Pulmonary artery endothelial cell (primary cell): ENCODE measurements around the gene CNGA2. TPM values are rescaled to one million over a fixed set of nuclear protein-coding genes. Genes with fewer than 3 reads are reported as not detected.

ENCODE experiments used
- DNase-seq: peaks from one replicate; pipeline ENCODE4 v3.0.0-alpha.2; 2011; ENCODE audit warnings: low read depth, low spot score
- total RNA-seq: library from RNA; depleted of rRNA; stranded (reverse); fragments of >200 nt; gene quantifications from 2 replicates; pipeline ENCODE4 v1.2.3, GENCODE V29; 2014

CNGA2 gene
- total RNA-seq, 1 donor from 2014 or later: not detected

DNA sequence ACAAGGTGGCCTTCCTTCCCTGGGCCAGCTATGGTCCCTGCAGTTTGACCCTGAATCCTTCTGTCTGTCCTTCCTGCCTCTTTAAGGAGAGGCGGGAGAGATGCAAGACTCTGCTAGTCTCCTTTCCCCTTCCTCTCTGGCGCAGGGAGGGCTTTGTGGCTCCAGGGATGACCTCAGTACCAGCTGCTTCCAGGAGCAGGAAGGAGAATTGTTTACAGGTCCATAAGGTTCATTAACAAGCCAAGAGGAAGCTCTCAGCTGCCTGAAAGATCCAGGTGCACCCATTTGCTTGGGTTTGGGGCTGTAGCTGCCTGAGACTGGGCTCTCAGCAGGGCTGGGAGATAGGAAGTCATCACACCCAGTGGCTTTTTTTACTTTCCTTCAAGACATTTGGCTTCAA is 22.8 kb upstream of the CNGA2 start:
- DNase-seq: no peak

DNA sequence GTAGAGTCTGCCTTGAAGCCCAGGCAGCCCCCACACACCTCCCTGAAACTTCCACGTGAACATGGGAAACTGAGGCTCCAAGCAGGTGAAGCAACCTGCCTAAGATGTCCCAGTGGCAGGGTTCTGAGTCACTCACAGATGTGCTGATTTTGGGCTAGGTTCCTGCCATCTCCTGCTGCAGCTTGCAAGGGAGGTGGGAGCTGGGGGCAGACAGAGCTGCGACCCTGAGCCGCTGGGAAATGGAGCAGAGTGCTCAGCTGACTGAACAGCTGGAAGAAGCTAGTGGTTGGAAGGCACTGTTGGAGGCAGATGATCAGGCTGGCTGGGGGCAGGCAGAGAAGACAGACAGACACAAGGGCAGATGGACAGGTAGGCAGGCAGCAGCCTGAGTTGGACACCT is 22.3 kb upstream of the CNGA2 start:
- DNase-seq: no peak

DNA sequence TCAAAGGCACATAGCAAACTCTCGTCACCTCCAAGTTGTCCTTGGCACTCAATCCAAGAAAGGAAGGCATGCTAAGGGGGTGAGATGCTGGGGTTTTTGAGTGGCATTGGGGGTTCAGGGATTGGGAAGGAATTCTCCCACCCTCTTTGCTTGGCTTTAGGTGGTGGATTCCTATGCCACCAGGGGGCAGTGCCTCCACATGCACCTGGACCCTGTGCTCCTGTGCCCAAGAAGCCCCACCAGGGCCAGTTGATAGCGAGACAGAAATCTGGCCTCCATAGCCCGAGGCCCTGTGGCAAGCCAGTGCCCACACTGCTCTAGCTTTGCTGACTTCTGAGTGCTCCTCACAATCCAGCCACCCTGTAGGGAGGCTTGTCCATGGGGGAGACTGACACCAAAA is 20.7 kb upstream of the CNGA2 start:
- DNase-seq: no peak

DNA sequence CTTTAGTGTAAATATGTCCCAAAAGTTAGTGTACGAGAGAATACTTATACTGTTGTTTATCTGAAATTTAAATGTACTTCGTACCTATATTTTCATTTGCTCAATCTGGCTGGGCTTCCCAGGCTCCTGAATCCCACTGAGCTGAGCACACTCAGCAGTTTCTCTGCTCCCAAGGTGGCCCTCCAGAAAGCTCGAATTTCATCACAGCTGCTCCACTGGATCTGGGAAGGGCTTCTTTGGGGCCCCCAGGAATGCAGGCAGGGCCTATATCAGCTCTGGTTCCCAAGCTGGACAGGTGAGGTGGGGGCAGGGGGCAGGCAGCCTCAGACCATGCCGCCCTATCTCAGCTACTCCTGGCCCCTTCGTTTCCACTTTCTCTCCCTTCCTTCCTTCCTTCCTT is 20.2 kb upstream of the CNGA2 start:
- DNase-seq: no peak

DNA sequence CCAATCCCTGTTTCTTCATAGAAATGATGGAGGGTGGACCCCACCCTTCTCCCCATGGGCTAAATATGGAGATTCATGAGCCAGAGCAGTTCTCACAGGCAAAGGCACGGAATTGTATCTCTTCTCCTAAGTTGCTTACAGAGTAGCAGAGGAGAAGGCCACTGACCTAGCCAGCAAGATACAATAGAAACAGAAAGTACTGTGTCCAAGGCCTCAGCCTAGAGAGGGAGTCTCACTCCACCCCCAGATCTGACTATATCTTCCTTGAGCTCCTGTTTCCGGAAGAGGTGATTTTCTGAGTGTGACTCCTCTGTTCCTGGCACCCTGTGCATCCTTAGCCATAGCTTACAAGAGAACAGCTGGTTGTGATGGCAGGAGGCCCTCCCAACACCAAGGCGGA is 18.8 kb upstream of the CNGA2 start, which contains the start of gene FATE1:
Gene FATE1 (plus strand): TSS at position 284 of the 400 bp plus-strand sequence. CDS start 85 bp downstream, at position 369.
- DNase-seq: no peak

DNA sequence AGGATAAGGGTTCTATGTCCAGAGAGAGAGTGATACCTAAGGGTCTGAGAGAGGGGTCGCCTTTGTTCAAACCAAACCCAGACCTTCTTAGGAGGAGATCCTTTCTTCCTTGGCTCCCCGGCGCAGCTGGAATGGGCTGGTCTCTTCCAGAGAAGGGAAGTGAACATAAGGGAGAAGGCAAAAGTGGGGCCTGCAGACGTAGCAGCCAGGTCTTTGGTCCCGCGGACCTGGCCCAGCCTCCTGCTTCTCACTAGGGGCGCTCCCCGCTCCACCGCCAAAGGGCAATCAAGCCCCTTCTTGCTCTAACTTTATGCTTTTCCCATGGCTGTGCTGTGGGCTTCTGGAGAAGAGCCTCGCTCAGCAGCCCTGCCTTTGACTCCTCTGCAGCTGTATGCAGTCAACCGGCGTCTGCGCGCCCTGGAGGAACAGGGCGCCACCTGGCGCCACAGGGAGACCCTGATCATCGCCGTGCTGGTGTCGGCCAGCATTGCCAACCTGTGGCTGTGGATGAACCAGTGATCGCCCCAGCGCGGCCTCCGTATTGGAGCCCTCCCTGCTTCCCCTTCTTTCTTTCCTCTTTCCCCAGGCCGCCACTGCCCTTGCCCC is 12.2 kb upstream of the CNGA2 start:
- no peak for DNase-seq

DNA sequence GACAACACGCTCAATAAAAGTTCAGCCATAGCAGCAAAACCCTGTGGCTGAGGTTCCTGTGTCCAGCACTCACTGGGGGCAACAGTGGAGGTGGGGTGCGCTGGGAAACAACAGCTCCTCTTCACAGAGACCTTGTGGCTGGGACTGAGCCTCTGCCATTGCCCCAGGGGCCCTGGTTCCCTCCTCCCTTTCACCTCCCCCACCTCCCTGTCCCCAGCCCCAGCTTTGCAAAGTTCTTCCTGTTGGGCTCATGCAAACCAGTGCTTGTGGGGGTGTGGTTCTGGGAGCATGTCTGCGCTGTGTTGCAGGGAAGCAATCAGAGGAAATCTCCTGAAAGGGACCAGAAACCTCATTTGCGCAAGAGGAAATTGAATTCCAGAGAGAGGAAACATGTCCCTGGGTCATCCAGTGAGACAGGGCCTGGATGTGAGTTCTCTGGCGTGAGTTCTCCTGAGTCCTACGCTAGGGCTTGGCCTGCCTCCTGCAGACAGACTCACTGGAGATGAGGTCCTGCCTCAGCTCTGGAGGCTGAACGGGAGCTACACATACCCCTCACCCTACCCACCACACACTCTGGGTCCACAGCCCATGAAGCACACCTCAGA is 11.3 kb upstream of the CNGA2 start:
- DNase-seq: no peak

DNA sequence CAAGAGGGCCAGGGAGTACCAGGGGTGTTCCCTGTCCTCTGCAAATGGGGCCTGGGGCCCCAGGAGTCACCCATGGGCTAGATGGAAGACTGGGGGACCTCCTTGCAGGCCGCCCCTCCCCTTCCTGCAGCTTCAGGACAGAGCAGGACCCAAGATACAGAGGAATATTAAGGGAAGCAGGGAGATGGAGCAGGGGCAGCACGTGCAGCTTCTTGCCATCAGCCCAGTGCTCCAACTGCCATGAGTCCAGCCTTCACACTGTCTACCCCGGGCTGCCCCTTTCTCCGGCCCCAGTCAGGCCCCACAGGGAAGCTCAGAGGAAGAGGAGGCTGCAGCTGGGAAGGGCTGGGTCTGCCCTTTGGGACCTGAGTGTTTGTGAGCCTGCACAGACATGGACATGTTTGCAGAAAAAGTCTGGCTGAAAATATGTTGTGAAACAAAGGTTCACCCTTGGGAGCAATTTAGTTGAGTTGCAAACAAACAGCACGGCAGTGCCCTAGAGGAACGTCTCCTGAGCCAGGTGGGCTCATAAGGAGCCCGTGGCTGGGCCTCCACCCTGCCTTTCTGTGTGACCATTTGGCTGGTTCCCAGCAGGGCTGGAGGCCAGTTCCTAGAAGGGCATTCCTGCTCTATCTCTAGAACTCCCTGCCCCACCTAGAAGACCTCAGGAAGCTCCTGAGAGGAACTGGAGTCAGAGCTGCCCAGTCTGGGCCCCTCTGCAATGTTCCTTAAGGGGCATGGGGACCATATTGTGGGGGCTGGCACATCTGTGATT is 9.8 kb upstream of the CNGA2 start:
- DNase-seq: no peak

DNA sequence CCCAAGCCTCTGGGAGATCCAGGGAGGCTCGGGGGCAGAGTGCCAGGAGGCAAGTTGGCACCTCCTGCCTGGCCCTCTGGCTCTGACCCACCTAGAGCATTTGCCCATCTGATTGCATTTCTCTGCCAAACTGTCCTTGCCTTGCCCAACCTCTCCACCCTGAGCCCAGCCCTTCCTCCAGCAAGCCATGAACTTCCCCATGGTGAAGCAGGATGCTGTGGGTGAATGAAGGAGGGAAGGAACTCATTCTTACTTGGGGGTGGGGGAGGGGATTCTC is 9.3 kb upstream of the CNGA2 start:
- DNase-seq: no peak

DNA sequence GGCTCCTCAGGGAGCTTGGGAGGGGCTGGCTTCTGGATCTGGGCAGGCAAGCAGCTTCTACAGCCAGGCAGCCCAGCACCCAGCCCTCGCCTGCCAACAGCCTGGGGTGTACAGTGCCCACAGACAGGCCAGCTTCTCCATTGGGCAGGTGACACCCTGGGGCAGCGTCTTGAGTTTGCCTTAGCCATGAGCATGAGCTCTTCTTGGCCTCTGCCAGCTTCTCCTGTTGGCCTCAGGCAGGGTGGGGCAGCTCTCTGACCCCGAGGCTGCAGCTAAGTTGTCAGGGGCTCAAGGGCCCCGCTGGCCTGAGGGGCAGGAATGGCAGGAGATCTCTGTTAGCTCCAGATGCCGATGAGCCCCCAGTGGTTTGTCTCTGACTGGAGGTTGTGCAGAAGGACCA is 7.8 kb upstream of the CNGA2 start:
- DNase-seq: no peak

DNA sequence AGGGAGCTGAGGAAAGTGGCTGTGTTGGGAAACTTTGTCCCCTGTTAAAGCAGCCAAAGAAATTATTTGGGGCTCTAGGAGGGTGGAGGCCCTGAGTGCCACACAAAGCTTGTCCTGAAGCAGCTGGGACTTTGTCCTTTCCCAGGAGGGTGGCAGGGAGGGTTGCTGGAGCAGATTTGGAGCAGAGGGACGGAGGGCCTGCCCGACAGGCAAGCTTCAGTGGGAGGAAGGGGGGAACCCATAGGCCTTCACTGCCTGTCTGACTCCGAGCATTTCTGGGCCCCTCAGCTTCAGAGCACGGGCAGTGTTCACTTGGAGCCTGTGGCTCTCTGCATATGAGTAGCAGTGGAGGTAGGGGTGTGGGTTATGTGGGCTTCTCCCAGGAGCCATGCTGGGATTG is 7.2 kb upstream of the CNGA2 start:
- DNase-seq: no peak

DNA sequence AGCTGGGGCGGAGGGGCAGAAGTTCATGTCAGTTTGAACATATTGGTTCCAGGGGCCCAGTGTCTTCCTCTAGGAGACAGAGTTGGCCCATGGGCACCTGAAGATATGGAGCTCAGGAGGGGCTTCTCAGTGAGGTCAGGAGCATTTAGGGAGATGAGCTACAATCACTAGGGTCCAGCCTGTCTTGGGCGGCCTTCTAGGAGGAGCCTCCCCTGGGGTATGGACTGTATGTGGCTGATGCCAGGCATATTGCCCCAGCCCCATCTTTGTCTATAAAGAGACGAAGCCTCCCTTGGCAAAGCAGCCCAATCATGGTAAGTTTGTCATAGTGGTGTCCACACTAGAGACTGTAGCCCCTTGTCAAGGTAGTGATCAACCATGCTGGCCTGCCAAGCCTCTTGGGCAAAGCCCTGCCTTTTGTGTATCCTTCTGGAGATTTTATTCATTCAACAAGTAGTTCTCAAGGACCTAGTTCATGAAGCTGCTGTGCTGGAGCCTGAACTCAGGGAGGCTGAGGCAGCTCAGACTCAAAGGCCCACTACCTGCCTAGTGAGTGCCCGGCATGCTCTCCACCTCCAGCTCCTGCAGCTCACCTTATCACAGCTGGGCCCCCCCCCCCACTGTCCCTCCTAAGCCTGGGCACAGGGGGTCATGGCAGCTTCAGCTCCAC is 5.4 kb upstream of the CNGA2 start:
- DNase-seq: no peak

DNA sequence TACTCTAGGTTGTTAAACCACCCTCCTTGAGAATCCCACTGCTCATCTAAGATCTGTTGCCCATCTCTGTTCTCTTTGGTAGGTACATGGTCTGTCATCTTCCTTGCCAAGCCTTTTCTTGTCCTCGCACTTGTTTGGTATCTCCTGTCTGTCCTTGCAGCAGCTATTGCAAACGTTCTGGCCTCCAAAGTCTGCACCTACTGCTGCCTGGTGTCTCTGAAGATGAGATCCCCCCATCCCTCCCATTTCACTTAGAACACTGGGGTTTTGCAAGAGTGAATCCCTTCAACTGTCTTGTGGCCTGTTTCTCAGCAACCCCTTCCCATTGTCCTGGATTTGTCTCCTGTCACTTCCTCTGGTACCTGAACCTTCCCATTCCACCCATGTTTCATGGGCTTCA is 673 bp downstream of the CNGA2 start:
- DNase-seq: no peak

DNA sequence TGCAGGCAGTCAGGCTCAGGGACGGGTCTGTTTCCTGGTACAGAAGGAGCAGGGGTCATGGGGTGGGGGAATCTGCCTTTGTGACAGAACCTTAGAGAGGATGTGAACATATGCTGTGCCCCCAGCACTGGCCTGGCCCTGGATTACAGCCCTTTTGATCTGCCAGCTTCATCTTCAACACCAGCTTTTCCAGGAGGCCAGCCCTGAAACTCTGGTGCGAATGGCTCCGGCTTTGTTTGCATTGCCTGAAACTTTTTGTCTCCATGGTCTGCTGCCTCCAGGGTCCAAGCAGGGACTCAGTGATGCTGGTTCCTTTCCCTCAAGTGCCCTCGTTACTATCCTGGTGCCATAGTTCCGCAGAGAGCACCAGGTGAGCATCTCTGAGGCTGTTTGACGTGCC is 2.1 kb downstream of the CNGA2 start:
- no peak for DNase-seq

DNA sequence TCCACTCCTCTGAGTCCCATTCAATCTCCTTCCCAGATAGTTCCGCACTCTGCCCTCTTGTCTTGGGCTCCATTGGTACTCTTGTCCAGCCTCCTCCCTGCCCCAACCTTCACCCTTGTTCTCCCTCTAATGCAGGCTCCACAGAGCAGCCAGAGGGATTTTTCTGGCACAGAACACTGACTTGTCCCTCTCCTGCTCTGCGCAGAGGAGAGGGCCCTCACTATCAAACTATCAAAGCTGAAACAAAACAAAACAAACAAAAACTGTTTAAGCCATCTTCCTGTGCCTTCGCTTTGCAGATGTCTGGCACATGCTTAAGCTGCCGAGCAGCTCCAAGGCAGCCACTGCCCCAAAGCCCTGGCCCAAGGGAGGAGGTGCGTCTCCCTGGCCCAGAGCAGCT is 2.9 kb downstream of the CNGA2 start:
- DNase-seq: no peak

DNA sequence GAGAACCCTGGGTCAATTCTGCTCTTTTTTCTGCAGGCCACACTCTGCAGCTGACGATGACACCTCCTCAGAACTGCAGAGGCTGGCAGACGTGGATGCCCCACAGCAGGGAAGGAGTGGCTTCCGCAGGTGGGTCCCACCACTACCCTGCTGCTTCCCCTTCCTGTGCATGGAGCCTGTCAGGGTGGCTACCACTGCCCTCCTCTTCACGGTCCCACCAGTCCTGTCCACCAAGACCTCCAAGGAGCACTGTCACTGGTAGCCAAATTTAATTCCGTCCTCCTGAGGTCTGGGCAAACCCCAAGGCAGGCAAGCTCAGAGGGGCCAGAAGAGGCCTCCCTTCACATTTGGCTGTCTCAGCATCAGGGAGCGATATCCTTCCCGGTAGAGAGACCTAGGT is 4.2 kb downstream of the CNGA2 start:
- no peak for DNase-seq

DNA sequence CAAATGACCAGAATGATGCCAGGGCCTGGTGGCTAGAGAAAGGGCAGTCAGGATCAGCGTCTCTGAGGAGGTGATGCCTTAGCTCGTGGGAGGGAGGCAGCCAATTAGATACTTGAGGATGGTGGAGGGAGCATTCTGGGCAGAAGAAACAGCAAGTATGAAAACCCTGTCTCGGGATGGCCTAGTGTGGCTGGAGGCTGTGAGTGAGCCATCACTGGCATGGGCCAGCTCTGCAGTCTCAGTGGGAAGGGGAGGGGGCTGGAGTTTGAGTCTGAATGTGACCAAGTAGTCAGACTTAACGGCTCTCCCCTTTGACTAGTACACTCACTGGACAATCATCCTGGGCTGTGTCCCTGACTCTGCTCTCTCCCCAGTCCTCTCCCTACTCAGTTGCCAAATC is 7.1 kb downstream of the CNGA2 start:
- DNase-seq: no peak

DNA sequence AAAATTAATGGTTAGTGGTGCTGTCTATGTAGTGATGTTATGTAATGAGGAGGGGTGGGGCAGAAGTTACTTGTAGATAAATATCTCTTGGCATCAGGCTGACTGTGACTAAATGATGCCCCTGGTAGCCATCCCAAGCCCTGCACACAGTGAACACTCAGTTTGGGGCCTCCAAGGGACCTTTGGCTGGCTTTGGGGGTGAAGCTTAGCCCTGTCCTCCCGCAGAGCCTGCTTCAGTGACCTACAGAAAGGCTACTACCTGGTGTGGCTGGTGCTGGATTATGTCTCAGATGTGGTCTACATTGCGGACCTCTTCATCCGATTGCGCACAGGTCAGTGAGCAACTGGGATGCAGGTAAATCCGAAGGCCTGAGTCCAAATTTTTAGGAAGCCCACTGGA is 7.8 kb downstream of the CNGA2 start:
- no peak for DNase-seq

DNA sequence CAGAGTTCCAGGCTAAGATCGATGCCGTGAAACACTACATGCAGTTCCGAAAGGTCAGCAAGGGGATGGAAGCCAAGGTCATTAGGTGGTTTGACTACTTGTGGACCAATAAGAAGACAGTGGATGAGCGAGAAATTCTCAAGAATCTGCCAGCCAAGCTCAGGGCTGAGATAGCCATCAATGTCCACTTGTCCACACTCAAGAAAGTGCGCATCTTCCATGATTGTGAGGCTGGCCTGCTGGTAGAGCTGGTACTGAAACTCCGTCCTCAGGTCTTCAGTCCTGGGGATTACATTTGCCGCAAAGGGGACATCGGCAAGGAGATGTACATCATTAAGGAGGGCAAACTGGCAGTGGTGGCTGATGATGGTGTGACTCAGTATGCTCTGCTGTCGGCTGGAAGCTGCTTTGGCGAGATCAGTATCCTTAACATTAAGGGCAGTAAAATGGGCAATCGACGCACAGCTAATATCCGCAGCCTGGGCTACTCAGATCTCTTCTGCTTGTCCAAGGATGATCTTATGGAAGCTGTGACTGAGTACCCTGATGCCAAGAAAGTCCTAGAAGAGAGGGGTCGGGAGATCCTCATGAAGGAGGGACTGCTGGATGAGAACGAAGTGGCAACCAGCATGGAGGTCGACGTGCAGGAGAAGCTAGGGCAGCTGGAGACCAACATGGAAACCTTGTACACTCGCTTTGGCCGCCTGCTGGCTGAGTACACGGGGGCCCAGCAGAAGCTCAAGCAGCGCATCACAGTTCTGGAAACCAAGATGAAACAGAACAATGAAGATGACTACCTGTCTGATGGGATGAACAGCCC is 9.3 kb downstream of the CNGA2 start:
- DNase-seq: no peak

DNA sequence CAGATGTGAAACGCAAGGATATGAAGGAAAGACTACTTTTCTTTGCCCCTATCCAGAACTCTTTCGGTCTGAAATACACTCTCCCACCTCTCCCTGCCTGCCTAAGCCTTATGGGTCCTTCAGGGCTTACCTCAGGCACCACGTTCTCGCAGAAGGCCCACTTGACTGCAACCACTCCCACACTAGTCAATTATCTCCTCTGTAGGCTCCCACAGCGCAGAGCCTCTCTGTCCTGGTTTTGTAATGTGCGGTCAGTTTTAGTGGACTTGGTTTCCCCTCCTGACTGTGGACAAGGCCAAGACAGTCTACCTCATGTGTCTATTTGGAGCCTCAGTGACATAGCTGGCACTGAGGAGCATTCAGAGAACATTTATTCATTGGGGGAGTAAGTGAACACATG is 11.1 kb downstream of the CNGA2 start:
- no peak for DNase-seq

DNA sequence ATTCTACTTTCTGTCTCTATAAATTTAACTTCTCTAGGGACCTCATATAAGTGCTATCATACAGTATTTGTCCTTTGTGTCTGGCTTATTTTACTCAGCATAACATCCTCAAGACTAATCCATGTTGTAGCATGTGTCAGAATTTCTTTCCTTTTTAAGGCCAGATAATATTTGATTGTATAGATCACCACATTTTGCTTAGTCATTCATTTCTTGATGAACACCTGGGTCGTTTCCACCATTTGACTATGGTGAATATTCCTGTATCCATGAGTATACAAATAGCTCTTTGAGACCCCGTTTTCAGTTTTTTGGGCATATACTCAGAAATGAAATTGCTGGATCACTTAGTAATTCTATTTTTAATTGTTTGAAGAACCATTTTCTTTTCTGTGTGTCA is 12.0 kb downstream of the CNGA2 start:
- no peak for DNase-seq

DNA sequence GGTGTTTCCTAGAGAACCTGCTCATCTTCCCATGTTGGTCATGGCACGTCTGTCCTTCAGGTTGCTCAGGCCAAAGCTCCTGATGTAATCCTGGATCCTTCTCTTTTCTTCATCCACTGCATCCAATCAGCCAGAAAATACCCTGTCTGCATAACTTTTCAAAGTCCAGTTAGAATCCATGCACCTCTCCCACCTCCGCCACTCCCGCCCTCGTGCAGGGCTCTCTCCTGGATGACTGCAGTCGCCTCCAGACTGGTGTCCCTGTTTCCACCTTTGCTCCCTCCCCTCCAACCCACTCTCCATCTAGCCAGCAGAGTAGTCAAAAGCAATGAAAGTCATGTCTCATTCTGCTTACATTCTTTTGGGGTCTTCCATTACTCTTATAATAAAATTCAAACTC is 16.0 kb downstream of the CNGA2 start:
- DNase-seq: no peak
